Effector memory CD4-positive, alpha-beta T cell (primary cell): ENCODE measurements around the gene CSH1.

Experiments used
- DNase-seq, 3 donors: peaks; one replicate each; pipeline ENCODE4 v3.0.0-alpha.2; 2020
- H3K27ac ChIP-seq: 2 replicates; pipeline ENCODE4 v1.7.0; 2013; ENCODE audit warnings: mild to moderate bottlenecking, low read length, moderate library complexity; ENCODE audit not compliant: insufficient read depth, poor library complexity, severe bottlenecking
- H3K27me3 ChIP-seq: replicated peaks from 2 replicates; pipeline ENCODE4 v1.7.0; 2013; ENCODE audit warnings: mild to moderate bottlenecking, low read length; ENCODE audit not compliant: insufficient read depth, control insufficient read depth, poor library complexity, severe bottlenecking
- H3K36me3 ChIP-seq: 2 replicates; pipeline ENCODE4 v1.7.0; 2013; ENCODE audit warnings: mild to moderate bottlenecking, low read length, moderate library complexity; ENCODE audit not compliant: control insufficient read depth, insufficient read depth
- H3K4me1 ChIP-seq: 2 replicates; pipeline ENCODE4 v1.7.0; 2013; ENCODE audit warnings: low read length, mild to moderate bottlenecking; ENCODE audit not compliant: control insufficient read depth, insufficient read depth, poor library complexity, severe bottlenecking
- H3K4me3 ChIP-seq: 2 replicates; pipeline ENCODE4 v1.7.0; 2013; ENCODE audit warnings: low read length, low read depth, mild to moderate bottlenecking; ENCODE audit not compliant: insufficient read depth, poor library complexity, severe bottlenecking
- H3K9me3 ChIP-seq: 2 replicates; pipeline ENCODE4 v1.7.0; 2013; ENCODE audit warnings: mild to moderate bottlenecking, low read length, moderate library complexity; ENCODE audit not compliant: control insufficient read depth

Gene CSH1

DNA sequence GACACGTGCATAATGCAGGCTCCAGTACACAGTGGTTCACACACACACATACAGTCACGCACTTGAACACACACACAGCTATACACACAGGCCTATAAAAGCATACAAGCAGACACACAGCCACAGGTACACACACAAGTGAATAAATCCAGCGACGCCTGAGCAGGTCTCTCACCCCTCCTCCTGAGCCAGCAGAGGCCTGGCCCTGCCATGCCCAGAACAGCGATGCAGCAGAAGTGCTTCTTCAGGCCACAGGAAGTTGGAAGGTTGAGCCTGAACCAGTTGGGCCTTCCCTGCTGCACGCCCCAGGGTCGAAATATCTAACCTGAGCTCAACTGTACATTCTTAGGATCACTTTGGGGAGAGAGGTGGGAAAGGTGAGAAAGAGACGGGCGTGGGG, 43.0 kb upstream of the CSH1 start:
- H3K27ac ChIP-seq, result no peak overlapping the region
- H3K36me3 ChIP-seq, result no peaks in the 10 kb centered on the region
- no peaks in the 10 kb centered on the region for H3K4me1 ChIP-seq
- no peaks in the 10 kb centered on the region for H3K27me3 ChIP-seq
- H3K4me3 ChIP-seq, result no peak overlapping the region
- no peaks in the 10 kb centered on the region for H3K9me3 ChIP-seq
- no peak for DNase-seq

DNA sequence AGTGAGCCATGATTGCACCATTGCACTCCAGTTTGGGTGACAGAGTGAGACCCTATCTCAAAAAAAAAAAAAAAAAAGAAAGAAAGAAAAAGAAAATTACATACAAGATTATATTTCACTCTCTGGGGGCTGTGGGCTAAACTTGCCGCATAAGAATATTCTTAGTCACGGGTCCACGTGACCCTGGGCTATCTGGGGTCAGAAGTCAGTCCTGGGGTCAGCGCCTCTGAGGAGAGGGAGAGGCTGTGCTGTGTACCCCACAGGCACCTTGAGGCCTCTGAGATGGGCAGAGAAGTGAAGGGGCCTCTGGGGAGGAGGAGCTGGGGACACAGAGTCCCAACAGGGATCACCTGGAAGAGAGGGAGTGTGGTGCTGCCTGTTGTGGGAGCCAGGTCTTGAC, 41.5 kb upstream of the CSH1 start:
- Histone ChIP-seq H3K4me3 (no peak overlapping the region), H3K27me3 (no peaks in the 10 kb centered on the region), H3K27ac (no peak overlapping the region), H3K9me3 (no peaks in the 10 kb centered on the region), H3K36me3 (no peaks in the 10 kb centered on the region), H3K4me1 (peaks cover under 1% of the 10 kb centered on the region)
- DNase-seq, result no peak

DNA sequence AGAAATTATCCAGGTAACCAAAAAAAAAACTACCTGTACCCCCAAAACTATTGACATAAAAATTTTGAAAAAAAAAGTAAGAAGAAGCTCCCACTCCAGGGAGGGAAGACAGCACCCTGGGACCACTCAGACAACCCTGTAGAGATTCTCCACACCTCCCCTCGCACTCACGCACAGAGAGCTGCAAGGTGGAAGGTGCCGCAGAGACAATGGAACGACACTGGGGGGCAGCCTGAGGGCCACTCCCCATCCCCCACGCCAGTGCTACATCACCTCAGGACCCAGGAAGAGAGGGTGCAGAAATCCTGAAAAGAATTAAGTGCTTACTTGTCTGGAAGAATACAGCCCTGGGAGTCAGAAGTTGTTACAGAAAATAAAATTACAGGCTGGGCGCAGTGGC, 40.9 kb upstream of the CSH1 start:
- Histone ChIP-seq H3K36me3 (no peaks in the 10 kb centered on the region), H3K4me1 (peaks cover 6% of the 10 kb centered on the region), H3K9me3 (no peaks in the 10 kb centered on the region), H3K27ac (no peak overlapping the region), H3K27me3 (no peaks in the 10 kb centered on the region), H3K4me3 (no peak overlapping the region)
- no peak for DNase-seq

DNA sequence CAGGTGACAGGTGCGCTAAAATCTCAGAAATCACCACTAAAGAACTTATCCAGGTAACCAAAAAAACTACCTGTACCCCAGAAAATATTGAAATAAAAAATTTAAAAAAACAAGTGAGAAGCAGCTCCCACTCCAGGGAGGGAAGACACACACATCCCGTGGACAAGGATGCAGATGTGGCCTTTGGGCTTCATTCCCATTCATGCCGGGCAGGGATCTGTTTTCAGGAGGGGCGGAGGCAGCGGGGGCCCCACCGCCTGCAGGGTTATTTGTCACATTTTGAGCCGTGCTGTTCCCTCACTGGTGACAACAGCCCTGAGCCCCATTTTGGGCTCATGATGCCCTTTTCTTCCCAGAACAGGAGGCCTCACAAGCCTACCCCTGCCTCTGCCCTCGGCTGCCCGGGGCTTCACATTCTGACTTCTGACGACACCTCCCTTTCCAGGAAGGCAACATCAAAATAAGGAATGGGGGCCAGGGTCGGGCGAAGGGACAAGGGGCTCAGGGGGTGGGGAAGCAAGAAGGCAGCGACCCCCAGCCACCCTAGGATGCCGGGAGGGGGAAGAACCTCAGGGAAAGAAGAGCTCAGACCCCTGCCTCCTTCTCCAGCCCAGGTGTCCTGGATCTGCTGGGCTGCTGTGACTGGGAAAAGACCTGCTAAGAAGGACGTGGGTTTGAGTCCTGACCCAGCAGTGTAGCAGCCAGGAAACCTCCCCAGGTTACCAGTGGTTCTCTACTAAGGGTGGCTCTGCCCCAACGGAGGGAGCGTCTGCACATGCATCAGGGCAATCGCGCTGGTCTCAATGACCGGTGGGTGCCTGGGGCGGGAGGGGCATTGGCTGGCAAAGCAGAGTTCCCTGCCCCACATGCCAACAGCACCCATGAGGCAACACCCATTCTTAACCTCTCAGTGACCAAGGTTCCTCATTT, 38.1 kb upstream of the CSH1 start:
- Histone ChIP-seq H3K27me3 (no peaks in the 10 kb centered on the region), H3K9me3 (no peaks in the 10 kb centered on the region), H3K36me3 (peaks cover 5% of the 10 kb centered on the region), H3K27ac (no peak overlapping the region), H3K4me3 (no peak overlapping the region), H3K4me1 (peaks cover 18% of the 10 kb centered on the region)
- DNase-seq, result no peak

DNA sequence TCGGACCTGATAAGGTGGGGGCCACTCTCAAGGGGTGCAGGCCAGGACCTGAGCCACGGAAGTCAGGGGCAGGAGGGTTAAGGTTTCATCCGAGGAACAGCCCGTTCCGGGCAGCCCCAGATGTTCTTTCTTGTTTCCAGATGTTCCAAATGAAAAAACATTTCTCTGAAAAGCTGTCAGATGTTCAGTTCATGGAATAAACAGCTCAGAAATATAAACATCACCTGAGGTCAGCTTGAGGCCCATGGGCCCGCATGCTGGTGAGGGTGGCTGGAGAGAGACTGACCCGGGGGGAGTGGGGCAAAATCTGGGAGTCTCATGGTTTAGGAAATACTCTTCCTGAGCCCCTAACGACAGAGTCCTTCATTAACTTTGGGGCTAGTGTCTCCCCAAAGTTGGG, 37.2 kb upstream of the CSH1 start:
- H3K27me3 ChIP-seq, result no peaks in the 10 kb centered on the region
- no peak overlapping the region for H3K27ac ChIP-seq
- no peaks in the 10 kb centered on the region for H3K9me3 ChIP-seq
- no peak overlapping the region for H3K4me3 ChIP-seq
- H3K4me1 ChIP-seq, result peaks cover 18% of the 10 kb centered on the region
- DNase-seq, result no peak
- H3K36me3 ChIP-seq, result peaks cover 14% of the 10 kb centered on the region

DNA sequence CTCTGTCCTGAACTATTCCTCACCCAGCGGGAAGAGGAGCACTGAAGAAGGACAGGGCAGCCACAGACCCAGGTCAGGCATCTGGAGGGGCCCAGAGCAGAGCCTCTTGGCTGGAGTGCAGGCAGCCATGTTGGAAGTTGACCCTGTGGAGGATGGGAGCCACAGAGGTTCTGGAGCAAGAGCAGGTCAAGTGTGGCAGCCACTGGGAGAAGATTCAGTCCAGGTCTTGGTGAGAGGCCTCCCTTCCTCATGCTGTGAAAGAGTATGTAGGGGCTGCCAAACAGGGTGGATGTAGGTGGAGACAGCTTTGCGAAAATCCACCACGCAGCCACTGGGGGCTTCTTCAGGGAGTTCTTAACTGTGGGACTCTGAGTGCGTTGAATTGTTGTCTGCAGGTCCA, 36.3 kb upstream of the CSH1 start:
- H3K4me1 ChIP-seq, result peaks cover 18% of the 10 kb centered on the region
- peak overlapping the region; percentile 52 for H3K27ac ChIP-seq
- DNase-seq, result no peak
- H3K36me3 ChIP-seq, result peaks cover 18% of the 10 kb centered on the region
- no peaks in the 10 kb centered on the region for H3K27me3 ChIP-seq
- no peaks in the 10 kb centered on the region for H3K9me3 ChIP-seq
- H3K4me3 ChIP-seq, result peak overlapping the region; percentile 74

DNA sequence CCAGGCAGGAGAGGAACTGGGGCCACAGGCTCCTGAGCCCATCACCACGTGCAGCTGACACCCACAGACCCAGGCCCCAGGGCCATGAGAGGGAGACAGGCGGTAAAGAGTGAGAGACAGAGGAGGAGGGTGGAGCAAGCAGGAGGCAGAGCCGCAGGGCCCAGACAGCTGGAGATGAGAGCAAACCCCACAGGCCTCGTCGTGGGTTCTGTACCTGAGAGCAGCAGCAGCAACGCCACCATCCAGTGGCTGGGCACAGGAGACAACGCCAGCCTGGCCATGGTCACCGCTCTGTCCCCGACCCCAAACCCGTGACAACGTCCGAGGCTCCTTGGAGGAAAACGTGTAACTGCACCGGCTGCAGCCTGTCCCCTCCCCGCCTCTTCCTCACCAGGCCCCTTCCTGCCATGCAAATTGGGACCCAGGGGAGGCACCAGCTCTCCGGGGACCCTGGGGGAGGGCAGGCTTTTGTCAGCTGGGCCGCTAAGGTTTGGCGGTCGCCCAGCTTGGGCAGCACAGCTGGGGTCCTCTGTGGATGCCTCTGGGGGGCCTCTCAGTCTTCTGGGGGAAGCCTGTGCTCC, 35.7 kb upstream of the CSH1 start, which contains the start of gene CD79B:
Gene CD79B, minus strand, starts transcription at position 351 of the 581 bp plus-strand sequence. Its CDS starts 70 bp downstream, at position 281.
- no peak for DNase-seq
- peaks cover 18% of the 10 kb centered on the region for H3K4me1 ChIP-seq
- peak within 1 kb of the TSS; percentile 52 for H3K27ac ChIP-seq
- no peaks in the 10 kb centered on the region for H3K27me3 ChIP-seq
- H3K9me3 ChIP-seq, result no peaks in the 10 kb centered on the region
- peak within 1 kb of the TSS; percentile 74 for H3K4me3 ChIP-seq
- peaks cover 18% of the 10 kb centered on the region for H3K36me3 ChIP-seq

DNA sequence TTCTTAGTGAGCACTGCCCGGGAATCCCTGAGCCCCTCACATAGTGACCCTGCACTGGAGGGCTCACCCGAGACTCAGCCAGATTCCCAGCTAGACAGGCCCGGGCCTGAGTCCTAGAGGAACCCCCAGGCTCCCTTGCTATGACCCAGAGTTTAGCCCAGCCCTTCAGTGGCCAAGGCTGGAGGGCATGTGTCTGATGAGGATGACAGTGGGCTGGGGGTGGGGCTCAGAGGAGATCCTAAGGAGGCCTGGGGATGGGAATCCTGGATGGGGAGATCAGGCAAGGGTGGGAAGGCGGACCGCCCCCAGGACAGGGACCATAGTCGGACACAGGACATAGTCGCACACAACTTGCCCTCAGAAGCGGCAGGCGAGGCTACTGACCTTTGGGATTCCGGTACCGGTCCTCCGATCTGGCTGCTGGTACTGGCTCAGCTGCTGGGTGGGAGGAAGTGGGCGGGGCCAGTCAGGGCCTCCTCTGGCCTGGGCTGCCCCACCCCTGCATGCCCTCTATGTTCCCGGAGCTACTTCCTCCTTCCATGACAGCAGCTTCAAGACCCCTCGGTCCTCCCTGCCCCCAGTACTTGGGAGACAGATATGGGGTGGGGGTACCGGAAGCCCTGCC, 34.7 kb upstream of the CSH1 start:
- DNase-seq, result peak; percentile 43 to 61 (median 50)
- no peaks in the 10 kb centered on the region for H3K9me3 ChIP-seq
- H3K4me3 ChIP-seq, result peak overlapping the region; percentile 74
- peaks cover 18% of the 10 kb centered on the region for H3K36me3 ChIP-seq
- H3K27me3 ChIP-seq, result no peaks in the 10 kb centered on the region
- peaks cover 18% of the 10 kb centered on the region for H3K4me1 ChIP-seq
- peak overlapping the region; percentile 52 for H3K27ac ChIP-seq

DNA sequence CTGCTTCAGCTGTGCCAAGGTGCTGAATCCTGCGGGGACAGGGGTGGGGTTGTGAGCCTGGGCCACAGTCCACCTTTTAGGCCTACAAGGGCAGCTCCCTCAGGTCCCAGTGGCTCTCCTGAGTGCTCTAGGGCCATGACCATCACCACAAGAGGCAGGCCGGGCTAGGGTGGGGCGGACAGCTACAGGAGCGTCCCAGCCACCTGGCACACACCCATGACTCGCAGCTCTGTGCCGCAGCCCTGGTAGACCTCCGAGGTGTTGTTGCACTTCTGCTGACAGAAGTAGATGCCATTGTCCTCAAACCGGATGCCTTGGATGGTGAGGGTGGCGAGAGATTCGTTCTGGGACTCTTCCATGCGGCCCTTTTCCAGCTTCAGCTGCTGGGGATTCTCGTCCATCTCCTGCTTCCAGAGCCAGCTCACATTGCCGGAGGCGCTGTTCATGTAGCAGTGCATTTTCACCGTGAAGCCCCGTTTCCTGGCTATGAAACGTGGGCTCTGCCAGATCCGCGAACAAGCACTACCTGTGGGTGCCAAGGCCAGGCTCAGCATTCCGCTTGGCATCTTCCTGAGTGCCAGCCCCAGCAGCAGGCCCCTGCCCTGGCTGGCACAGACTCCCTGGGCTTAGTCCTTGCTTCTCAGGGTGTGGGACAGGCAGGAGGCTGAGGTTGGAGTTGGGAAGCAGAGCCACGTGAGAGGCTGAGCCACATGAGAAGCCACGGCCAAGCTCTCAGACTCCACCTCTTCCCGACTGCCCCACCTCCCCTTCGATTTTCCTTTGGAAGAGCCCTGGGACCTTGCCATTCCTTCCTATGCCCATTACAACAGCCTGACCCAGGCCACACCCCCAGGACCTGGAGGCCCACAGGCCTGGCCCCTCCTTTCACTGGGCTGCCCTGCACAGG, 33.7 kb upstream of the CSH1 start:
- no peak for DNase-seq
- H3K36me3 ChIP-seq, result peaks cover 18% of the 10 kb centered on the region
- H3K4me3 ChIP-seq, result no peak overlapping the region
- peaks cover 18% of the 10 kb centered on the region for H3K4me1 ChIP-seq
- no peak overlapping the region for H3K27ac ChIP-seq
- H3K9me3 ChIP-seq, result no peaks in the 10 kb centered on the region
- no peaks in the 10 kb centered on the region for H3K27me3 ChIP-seq
